ENCODE results near the gene INSIG2.

Gene INSIG2

GRCh38 chr2:118097657-118098056 is 9.4 kb downstream of the INSIG2 start:
- in situ Hi-C loops (cut with MboI; ENCODE audit: low sequenced_read_pairs): no loop called here

GRCh38 chr2:118098307-118099030 is 10.2 kb downstream of the INSIG2 start:
- in situ Hi-C loops (cut with MboI; ENCODE audit: low sequenced_read_pairs): no loop called here

GRCh38 chr2:118102433-118103082 is 14.3 kb downstream of the INSIG2 start:
- in situ Hi-C loops (cut with MboI; ENCODE audit: low sequenced_read_pairs): no loop called here

GRCh38 chr2:118103951-118104940 is 16.0 kb downstream of the INSIG2 start:
- in situ Hi-C loops (cut with MboI; ENCODE audit: low sequenced_read_pairs): no loop called here

- in situ Hi-C loops (cut with MboI; ENCODE audit: low sequenced_read_pairs): no loop called here
Observed at GRCh38 chr2:118105497-118105896, 17.2 kb downstream of the INSIG2 start.

- in situ Hi-C loops (cut with MboI; ENCODE audit: low sequenced_read_pairs): no loop called here
Observed at GRCh38 chr2:118106926-118107325, 18.7 kb downstream of the INSIG2 start.

GRCh38 chr2:118110310-118110709 is 22.0 kb downstream of the INSIG2 start:
- in situ Hi-C loops (cut with MboI; ENCODE audit: low sequenced_read_pairs): no loop called here

GRCh38 chr2:118110991-118111390 is 22.7 kb downstream of the INSIG2 start:
- in situ Hi-C loops (cut with MboI; ENCODE audit: low sequenced_read_pairs): no loop called here

- in situ Hi-C loops (cut with MboI; ENCODE audit: low sequenced_read_pairs): no loop called here
Observed at GRCh38 chr2:118112771-118113334, 24.6 kb downstream of the INSIG2 start.

GRCh38 chr2:118114863-118115262 is 26.6 kb downstream of the INSIG2 start:
- in situ Hi-C loops (cut with MboI; ENCODE audit: low sequenced_read_pairs): no loop called here

- in situ Hi-C loops (cut with MboI; ENCODE audit: low sequenced_read_pairs): no loop called here
Observed at GRCh38 chr2:118115761-118116160, 27.5 kb downstream of the INSIG2 start.

- in situ Hi-C loops (cut with MboI; ENCODE audit: low sequenced_read_pairs): no loop called here
Observed at GRCh38 chr2:118118479-118118878, 30.2 kb downstream of the INSIG2 start.

GRCh38 chr2:118119158-118119727 is 31.0 kb downstream of the INSIG2 start:
- in situ Hi-C loops (cut with MboI; ENCODE audit: low sequenced_read_pairs): no loop called here

GRCh38 chr2:118119761-118120400 is 31.6 kb downstream of the INSIG2 start:
- in situ Hi-C loops (cut with MboI; ENCODE audit: low sequenced_read_pairs): no loop called here

GRCh38 chr2:118120401-118120780 is 32.1 kb downstream of the INSIG2 start:
- in situ Hi-C loops (cut with MboI; ENCODE audit: low sequenced_read_pairs): no loop called here

- in situ Hi-C loops (cut with MboI; ENCODE audit: low sequenced_read_pairs): no loop called here
Observed at GRCh38 chr2:118121101-118121500, 32.8 kb downstream of the INSIG2 start.

GRCh38 chr2:118121986-118122524 is 33.8 kb downstream of the INSIG2 start:
- in situ Hi-C loops (cut with MboI; ENCODE audit: low sequenced_read_pairs): no loop called here

GRCh38 chr2:118122594-118123281 is 34.5 kb downstream of the INSIG2 start:
- in situ Hi-C loops (cut with MboI; ENCODE audit: low sequenced_read_pairs): no loop called here

- in situ Hi-C loops (cut with MboI; ENCODE audit: low sequenced_read_pairs): no loop called here
Observed at GRCh38 chr2:118123561-118124232, 35.4 kb downstream of the INSIG2 start.

All from HL-60/S4 (cell line).